ENCODE data around the gene SLC44A3.

GRCh38 chr1:94783342-94784189, 36.6 kb upstream of the SLC44A3 start:
- TF ChIP-seq CTCF (IDR thresholded peaks at IDR 0.05) = no peak
- TF ChIP-seq POLR2A (IDR thresholded peaks at IDR 0.05; ENCODE audit: low read length) = no peak
- no peak for TF ChIP-seq RFX5 (IDR thresholded peaks at IDR 0.05)
- TF ChIP-seq CHD4 (IDR thresholded peaks at IDR 0.05; ENCODE audit: borderline replicate concordance) = no peak
- no peak for TF ChIP-seq ELK1 (IDR thresholded peaks at IDR 0.05; ENCODE audit: low read depth, low read length)
- TF ChIP-seq ZFP36 (IDR thresholded peaks at IDR 0.05; ENCODE audit: borderline replicate concordance, partially characterized antibody) = no peak
